ENCODE results near the gene GAS2L1.

The GAS2L1 gene

GRCh38 chr22:29284196-29284595 is 22.3 kb upstream of the GAS2L1 start:
- H3K36me3 ChIP-seq (ENCODE audit: control insufficient read depth, insufficient read depth, low read length, severe bottlenecking): peaks cover 95% of the 10 kb centered on the region
- no peak overlapping the region for H3K9ac ChIP-seq (ENCODE audit: low read length)
- H3K9me3 ChIP-seq (ENCODE audit: control insufficient read depth, low read length): no peaks in the 10 kb centered on the region
- peaks cover 2% of the 10 kb centered on the region for H3K4me1 ChIP-seq (ENCODE audit: control insufficient read depth, insufficient read depth, low read length)
- no peak overlapping the region for H3K4me3 ChIP-seq (ENCODE audit: low read length)
- H3K27me3 ChIP-seq (replicated peaks; ENCODE audit: control insufficient read depth, insufficient read depth, low read length): no peaks in the 10 kb centered on the region
- DNase-seq (ENCODE audit: low read depth): no peak

- H3K27me3 ChIP-seq (replicated peaks; ENCODE audit: control insufficient read depth, insufficient read depth, low read length): no peaks in the 10 kb centered on the region
- no peaks in the 10 kb centered on the region for H3K9me3 ChIP-seq (ENCODE audit: control insufficient read depth, low read length)
- H3K4me1 ChIP-seq (ENCODE audit: control insufficient read depth, insufficient read depth, low read length): peaks cover 17% of the 10 kb centered on the region
- no peak overlapping the region for H3K9ac ChIP-seq (ENCODE audit: low read length)
- H3K4me3 ChIP-seq (ENCODE audit: low read length): no peak overlapping the region
- H3K36me3 ChIP-seq (ENCODE audit: control insufficient read depth, insufficient read depth, low read length, severe bottlenecking): peaks cover 99% of the 10 kb centered on the region
- no peak for DNase-seq (ENCODE audit: low read depth)
These were observed 17.6 kb upstream of the GAS2L1 start for GRCh38 chr22:29288837-29289236.

GRCh38 chr22:29290061-29290460 is 16.4 kb upstream of the GAS2L1 start:
- Histone ChIP-seq H3K4me1 (ENCODE audit: control insufficient read depth, insufficient read depth, low read length) (peaks cover 17% of the 10 kb centered on the region), H3K4me3 (ENCODE audit: low read length) (no peak overlapping the region), H3K27me3 (replicated peaks; ENCODE audit: control insufficient read depth, insufficient read depth, low read length) (no peaks in the 10 kb centered on the region), H3K9ac (ENCODE audit: low read length) (no peak overlapping the region), H3K36me3 (ENCODE audit: control insufficient read depth, insufficient read depth, low read length, severe bottlenecking) (peaks cover 100% of the 10 kb centered on the region), H3K9me3 (ENCODE audit: control insufficient read depth, low read length) (no peaks in the 10 kb centered on the region)
- DNase-seq (ENCODE audit: low read depth): no peak

- Histone ChIP-seq H3K9ac (ENCODE audit: low read length) (no peak overlapping the region), H3K36me3 (ENCODE audit: control insufficient read depth, insufficient read depth, low read length, severe bottlenecking) (peaks cover 100% of the 10 kb centered on the region), H3K4me3 (ENCODE audit: low read length) (no peak overlapping the region), H3K9me3 (ENCODE audit: control insufficient read depth, low read length) (no peaks in the 10 kb centered on the region), H3K27me3 (replicated peaks; ENCODE audit: control insufficient read depth, insufficient read depth, low read length) (no peaks in the 10 kb centered on the region), H3K4me1 (ENCODE audit: control insufficient read depth, insufficient read depth, low read length) (peaks cover 17% of the 10 kb centered on the region)
- no peak for DNase-seq (ENCODE audit: low read depth)
These were observed 15.2 kb upstream of the GAS2L1 start for GRCh38 chr22:29291215-29291614.

- no peaks in the 10 kb centered on the region for H3K9me3 ChIP-seq (ENCODE audit: control insufficient read depth, low read length)
- no peak overlapping the region for H3K4me3 ChIP-seq (ENCODE audit: low read length)
- peaks cover 100% of the 10 kb centered on the region for H3K36me3 ChIP-seq (ENCODE audit: control insufficient read depth, insufficient read depth, low read length, severe bottlenecking)
- no peak for DNase-seq (ENCODE audit: low read depth)
- H3K4me1 ChIP-seq (ENCODE audit: control insufficient read depth, insufficient read depth, low read length): peaks cover 17% of the 10 kb centered on the region
- no peaks in the 10 kb centered on the region for H3K27me3 ChIP-seq (replicated peaks; ENCODE audit: control insufficient read depth, insufficient read depth, low read length)
- no peak overlapping the region for H3K9ac ChIP-seq (ENCODE audit: low read length)
These were observed 14.1 kb upstream of the GAS2L1 start for GRCh38 chr22:29292379-29292778.

- Histone ChIP-seq H3K9me3 (ENCODE audit: control insufficient read depth, low read length) (no peaks in the 10 kb centered on the region), H3K36me3 (ENCODE audit: control insufficient read depth, insufficient read depth, low read length, severe bottlenecking) (peaks cover 75% of the 10 kb centered on the region)
- DNase-seq (ENCODE audit: low read depth): no peak
These were observed 7.8 kb upstream of the GAS2L1 start for GRCh38 chr22:29298641-29299040.

GRCh38 chr22:29299136-29299900 is 7.1 kb upstream of the GAS2L1 start:
- peaks cover 3% of the 10 kb centered on the region for H3K4me1 ChIP-seq (ENCODE audit: control insufficient read depth, insufficient read depth, low read length)
- DNase-seq (ENCODE audit: low read depth): no peak
- no peaks in the 10 kb centered on the region for H3K27me3 ChIP-seq (replicated peaks; ENCODE audit: control insufficient read depth, insufficient read depth, low read length)
- no peaks in the 10 kb centered on the region for H3K9me3 ChIP-seq (ENCODE audit: control insufficient read depth, low read length)
- H3K4me3 ChIP-seq (ENCODE audit: low read length): no peak overlapping the region
- peaks cover 68% of the 10 kb centered on the region for H3K36me3 ChIP-seq (ENCODE audit: control insufficient read depth, insufficient read depth, low read length, severe bottlenecking)
- no peak overlapping the region for H3K9ac ChIP-seq (ENCODE audit: low read length)

More at GRCh38 chr22:29298641-29299040, 7.8 kb upstream of the GAS2L1 start:
- Histone ChIP-seq H3K4me3 (ENCODE audit: low read length) (no peak overlapping the region), H3K9ac (ENCODE audit: low read length) (no peak overlapping the region), H3K27me3 (replicated peaks; ENCODE audit: control insufficient read depth, insufficient read depth, low read length) (no peaks in the 10 kb centered on the region), H3K4me1 (ENCODE audit: control insufficient read depth, insufficient read depth, low read length) (peaks cover 3% of the 10 kb centered on the region)

- H3K27me3 ChIP-seq (replicated peaks; ENCODE audit: control insufficient read depth, insufficient read depth, low read length): no peaks in the 10 kb centered on the region
- peaks cover 57% of the 10 kb centered on the region for H3K36me3 ChIP-seq (ENCODE audit: control insufficient read depth, insufficient read depth, low read length, severe bottlenecking)
- no peak overlapping the region for H3K4me3 ChIP-seq (ENCODE audit: low read length)
- peaks cover 3% of the 10 kb centered on the region for H3K4me1 ChIP-seq (ENCODE audit: control insufficient read depth, insufficient read depth, low read length)
- H3K9me3 ChIP-seq (ENCODE audit: control insufficient read depth, low read length): no peaks in the 10 kb centered on the region
- H3K9ac ChIP-seq (ENCODE audit: low read length): no peak overlapping the region
- DNase-seq (ENCODE audit: low read depth): no peak
These were observed 6.0 kb upstream of the GAS2L1 start for GRCh38 chr22:29300467-29300806.

GRCh38 chr22:29300807-29301601 is 5.4 kb upstream of the GAS2L1 start:
- DNase-seq (ENCODE audit: low read depth): no peak
- Histone ChIP-seq H3K4me3 (ENCODE audit: low read length) (no peak overlapping the region), H3K36me3 (ENCODE audit: control insufficient read depth, insufficient read depth, low read length, severe bottlenecking) (peaks cover 51% of the 10 kb centered on the region)

GRCh38 chr22:29301716-29302401 is 4.6 kb upstream of the GAS2L1 start:
- Histone ChIP-seq H3K4me1 (ENCODE audit: control insufficient read depth, insufficient read depth, low read length) (peaks cover 3% of the 10 kb centered on the region), H3K9me3 (ENCODE audit: control insufficient read depth, low read length) (no peaks in the 10 kb centered on the region)
- DNase-seq (ENCODE audit: low read depth): no peak

More at GRCh38 chr22:29300807-29301601, 5.4 kb upstream of the GAS2L1 start:
- H3K9me3 ChIP-seq (ENCODE audit: control insufficient read depth, low read length): no peaks in the 10 kb centered on the region
- H3K27me3 ChIP-seq (replicated peaks; ENCODE audit: control insufficient read depth, insufficient read depth, low read length): no peaks in the 10 kb centered on the region
- H3K9ac ChIP-seq (ENCODE audit: low read length): no peak overlapping the region
- peaks cover 3% of the 10 kb centered on the region for H3K4me1 ChIP-seq (ENCODE audit: control insufficient read depth, insufficient read depth, low read length)

GRCh38 chr22:29302402-29302680 is 4.1 kb upstream of the GAS2L1 start:
- DNase-seq (ENCODE audit: low read depth): no peak
- H3K27me3 ChIP-seq (replicated peaks; ENCODE audit: control insufficient read depth, insufficient read depth, low read length): no peaks in the 10 kb centered on the region
- H3K4me3 ChIP-seq (ENCODE audit: low read length): no peak overlapping the region
- peaks cover 38% of the 10 kb centered on the region for H3K36me3 ChIP-seq (ENCODE audit: control insufficient read depth, insufficient read depth, low read length, severe bottlenecking)
- H3K4me1 ChIP-seq (ENCODE audit: control insufficient read depth, insufficient read depth, low read length): peaks cover 4% of the 10 kb centered on the region
- no peaks in the 10 kb centered on the region for H3K9me3 ChIP-seq (ENCODE audit: control insufficient read depth, low read length)
- no peak overlapping the region for H3K9ac ChIP-seq (ENCODE audit: low read length)

More at GRCh38 chr22:29301716-29302401, 4.6 kb upstream of the GAS2L1 start:
- Histone ChIP-seq H3K9ac (ENCODE audit: low read length) (no peak overlapping the region), H3K36me3 (ENCODE audit: control insufficient read depth, insufficient read depth, low read length, severe bottlenecking) (peaks cover 43% of the 10 kb centered on the region), H3K4me3 (ENCODE audit: low read length) (no peak overlapping the region), H3K27me3 (replicated peaks; ENCODE audit: control insufficient read depth, insufficient read depth, low read length) (no peaks in the 10 kb centered on the region)

All from adipocyte (in vitro differentiated cells).